Measurements from ENCODE around the gene DCC.

The DCC gene

GRCh38 chr18:52546686-52547346 lies 206.8 kb downstream of the DCC start:
- no peak overlapping the region for H3K27ac ChIP-seq
- no peak for TF ChIP-seq CTCF (conservative IDR thresholded peaks at IDR 0.05)

- H3K27ac ChIP-seq, result no peak overlapping the region
- no peak for TF ChIP-seq CTCF (conservative IDR thresholded peaks at IDR 0.05)
Measured at GRCh38 chr18:52553441-52553840, 213.4 kb downstream of the DCC start.

- H3K27ac ChIP-seq, result no peak overlapping the region
- TF ChIP-seq CTCF (conservative IDR thresholded peaks at IDR 0.05), result no peak
Measured at GRCh38 chr18:52554180-52554579, 214.2 kb downstream of the DCC start.

- no peak for TF ChIP-seq CTCF (conservative IDR thresholded peaks at IDR 0.05)
- no peak overlapping the region for H3K27ac ChIP-seq
Measured at GRCh38 chr18:52567360-52567759, 227.4 kb downstream of the DCC start.

GRCh38 chr18:52569492-52569891 lies 229.5 kb downstream of the DCC start:
- no peak overlapping the region for H3K27ac ChIP-seq
- TF ChIP-seq CTCF (conservative IDR thresholded peaks at IDR 0.05), result no peak

GRCh38 chr18:52570975-52571374 lies 231.0 kb downstream of the DCC start:
- TF ChIP-seq CTCF (conservative IDR thresholded peaks at IDR 0.05), result no peak
- H3K27ac ChIP-seq, result no peak overlapping the region

GRCh38 chr18:52572036-52573000 lies 232.3 kb downstream of the DCC start:
- TF ChIP-seq CTCF (conservative IDR thresholded peaks at IDR 0.05), result no peak
- H3K27ac ChIP-seq, result peak overlapping the region; percentile 33; the same call in 1 of the 2 replicates
